ENCODE measurements around the gene SLC10A1. TPM values are rescaled to one million over a fixed set of nuclear protein-coding genes. Genes with fewer than 3 reads are reported as not detected.

Gene SLC10A1
- total RNA-seq, 4 donors from 2014 or later = not detected

- H3K4me3 ChIP-seq (ENCODE audit: low read depth, poor library complexity, severe bottlenecking) = no peak overlapping the region
- intact Hi-C loops (cut with DNase I; ENCODE audit: low total_unique reads) = no loop called here
- no peak for TF ChIP-seq POLR2A (IDR thresholded peaks at IDR 0.05)
- TF ChIP-seq CTCF (IDR thresholded peaks at IDR 0.05) = no peak
- no peak for DNase-seq (ENCODE audit: low spot score in 2 of 2)
- WGBS, 2 donors = 68 to 83% methylated on average over 1 of the region's 1 CpG
These were observed 10.2 kb upstream of the SLC10A1 start for GRCh38 chr14:69807192-69807591.

GRCh38 chr14:69804902-69805301, 7.9 kb upstream of the SLC10A1 start:
- WGBS, 2 donors = 83 to 88% methylated on average over 2 of the region's 2 CpGs
- intact Hi-C loops (cut with DNase I; ENCODE audit: low total_unique reads) = no loop called here
- H3K4me3 ChIP-seq (ENCODE audit: low read depth, poor library complexity, severe bottlenecking) = no peak overlapping the region
- no peak for DNase-seq (ENCODE audit: low spot score in 2 of 2)
- TF ChIP-seq CTCF (IDR thresholded peaks at IDR 0.05) (no peak), POLR2A (IDR thresholded peaks at IDR 0.05) (no peak)

DNA sequence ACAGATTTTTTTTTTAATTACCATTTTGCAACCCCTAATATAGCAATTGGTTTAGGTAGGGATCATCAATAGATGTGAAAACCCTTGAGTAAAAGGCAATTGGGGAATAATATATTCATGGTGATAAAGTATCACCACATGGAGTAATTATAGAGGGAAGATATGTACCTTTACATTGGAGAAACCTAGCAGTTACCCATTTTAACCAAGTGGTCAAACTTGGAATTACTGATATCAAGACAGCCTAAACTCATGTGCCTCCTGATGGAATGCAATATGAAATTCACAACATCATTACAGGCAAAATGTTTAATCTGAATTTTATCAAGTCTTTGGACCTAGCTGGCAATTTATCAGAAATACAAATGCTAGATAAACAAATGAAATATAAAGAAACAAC, 6.7 kb upstream of the SLC10A1 start:
- TF ChIP-seq CTCF (IDR thresholded peaks at IDR 0.05) = no peak
- no peak for TF ChIP-seq POLR2A (IDR thresholded peaks at IDR 0.05)
- DNase-seq (ENCODE audit: low spot score in 2 of 2) = no peak
- no peak overlapping the region for H3K4me3 ChIP-seq (ENCODE audit: low read depth, poor library complexity, severe bottlenecking)
- intact Hi-C loops (cut with DNase I; ENCODE audit: low total_unique reads) = no loop called here

- 93 to 96% methylated on average over 4 of the region's 4 CpGs for WGBS, 2 donors
- no peak overlapping the region for H3K4me3 ChIP-seq (ENCODE audit: low read depth, poor library complexity, severe bottlenecking)
- no peak for DNase-seq (ENCODE audit: low spot score in 2 of 2)
- TF ChIP-seq POLR2A (IDR thresholded peaks at IDR 0.05) (no peak), CTCF (IDR thresholded peaks at IDR 0.05) (no peak)
- intact Hi-C loops (cut with DNase I; ENCODE audit: low total_unique reads) = no loop called here
These were observed 1.3 kb upstream of the SLC10A1 start for GRCh38 chr14:69798339-69798735.

DNA sequence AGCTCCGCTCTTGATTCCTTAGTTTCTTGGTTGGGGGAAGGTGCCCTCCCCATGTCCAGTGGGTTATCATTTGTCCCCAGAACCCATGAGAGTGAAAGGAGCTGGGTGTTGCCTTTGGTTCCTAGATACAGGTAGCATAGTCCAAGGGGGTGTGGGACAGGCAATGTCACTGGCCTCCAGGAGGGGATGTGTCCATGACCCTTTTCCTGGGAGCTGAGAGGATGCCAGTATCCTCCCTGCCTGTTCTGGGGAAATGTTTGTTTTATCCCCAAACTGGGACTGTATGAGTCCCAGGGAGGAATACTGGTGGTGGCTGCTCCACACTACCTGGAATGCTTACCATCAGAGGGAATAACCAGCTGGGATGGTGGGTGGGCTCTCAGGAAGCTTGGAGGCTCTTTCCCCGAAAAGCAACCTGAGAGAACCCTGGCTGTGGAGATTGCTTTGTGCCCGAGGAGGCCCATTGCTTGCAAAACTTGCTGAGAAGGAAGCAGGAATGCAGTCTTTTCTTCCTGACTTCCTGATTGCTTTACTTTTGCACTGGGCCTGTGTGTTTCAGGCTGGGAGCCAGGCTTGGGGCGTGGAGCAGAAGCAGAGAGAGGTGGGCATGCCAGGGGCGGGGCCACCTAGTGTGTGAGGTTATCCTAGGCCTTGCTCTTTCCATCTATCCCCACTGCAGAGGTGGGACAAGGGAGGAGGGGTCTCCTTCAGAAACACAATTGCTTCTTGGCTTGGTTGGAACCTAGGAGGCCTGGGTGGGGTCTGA, 715 bp upstream of the SLC10A1 start:
- H3K4me3 ChIP-seq (ENCODE audit: low read depth, poor library complexity, severe bottlenecking) = no peak overlapping the region
- intact Hi-C loops (cut with DNase I; ENCODE audit: low total_unique reads) = no loop called here
- no peak for TF ChIP-seq POLR2A (IDR thresholded peaks at IDR 0.05)
- TF ChIP-seq CTCF (IDR thresholded peaks at IDR 0.05) = no peak
- no peak for DNase-seq (ENCODE audit: low spot score in 2 of 2)
- WGBS, 2 donors = 67 to 77% methylated on average over 5 of the region's 5 CpGs

GRCh38 chr14:69795691-69796090, 1.4 kb downstream of the SLC10A1 start:
- WGBS, 2 donors = 70 to 74% methylated on average over 4 of the region's 4 CpGs
- intact Hi-C loops (cut with DNase I; ENCODE audit: low total_unique reads) = no loop called here
- no peak for DNase-seq (ENCODE audit: low spot score in 2 of 2)
- H3K4me3 ChIP-seq (ENCODE audit: low read depth, poor library complexity, severe bottlenecking) = no peak overlapping the region
- TF ChIP-seq POLR2A (IDR thresholded peaks at IDR 0.05) (no peak), CTCF (IDR thresholded peaks at IDR 0.05) (no peak)
